DOHH2 (cell line): ENCODE results near the gene PDE4A.

ENCODE experiments used
- EZH2phosphoT487 ChIP-seq: fragments of 200-600 bp; sonication (generic); IDR thresholded peaks from 2 replicates; pipeline ENCODE4 v1.6.1; 2017; ENCODE audit warnings: borderline replicate concordance, mild to moderate bottlenecking, antibody characterized with exemption, low read length, moderate library complexity, mixed read lengths
- TF ChIP-seq, protein P1 (sequence below): fragments of 200-600 bp; sonication (generic); IDR thresholded peaks from one replicate; pipeline ENCODE4 v1.5.1; 2014; ENCODE audit warnings: antibody characterized with exemption, mild to moderate bottlenecking, low read depth, low read length; ENCODE audit not compliant: poor library complexity, severe bottlenecking

DNA sequence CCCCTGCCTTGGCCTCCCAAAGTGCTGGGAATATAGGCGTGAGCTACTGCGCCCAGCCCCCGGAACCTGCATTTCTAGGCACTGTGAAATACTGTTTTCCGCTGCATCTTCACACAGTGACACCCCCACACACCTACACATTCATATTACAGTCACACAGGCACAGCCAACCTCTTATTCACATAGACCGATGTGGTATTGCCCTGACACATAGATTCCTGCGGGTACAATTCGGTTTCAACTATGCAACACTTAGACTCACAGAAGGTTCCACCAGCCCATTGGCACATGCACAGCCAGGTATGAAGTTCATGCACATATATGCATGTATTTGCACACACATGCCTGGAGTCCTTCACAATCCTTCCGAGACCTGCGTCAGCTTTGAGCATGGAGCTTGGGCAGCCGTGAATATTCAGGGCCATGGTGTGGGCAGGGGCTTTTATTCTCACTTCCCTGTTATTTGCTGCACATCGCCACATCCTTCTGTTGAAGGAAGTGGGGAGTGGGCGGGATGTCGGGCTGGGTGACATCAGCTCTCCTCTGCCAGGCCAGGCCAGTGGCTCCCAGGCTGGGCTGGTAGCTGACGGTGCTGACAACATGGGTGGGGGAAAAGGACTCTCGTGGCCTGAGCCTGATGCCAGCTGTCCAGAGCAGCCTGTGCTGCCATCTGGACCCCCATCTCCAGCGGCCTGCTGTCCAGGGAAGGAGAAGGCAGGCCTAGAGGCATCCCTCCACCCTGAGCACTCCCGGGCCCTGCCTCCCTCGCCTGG, 11.6 kb upstream of the PDE4A start:
- TF ChIP-seq, protein P1, sequence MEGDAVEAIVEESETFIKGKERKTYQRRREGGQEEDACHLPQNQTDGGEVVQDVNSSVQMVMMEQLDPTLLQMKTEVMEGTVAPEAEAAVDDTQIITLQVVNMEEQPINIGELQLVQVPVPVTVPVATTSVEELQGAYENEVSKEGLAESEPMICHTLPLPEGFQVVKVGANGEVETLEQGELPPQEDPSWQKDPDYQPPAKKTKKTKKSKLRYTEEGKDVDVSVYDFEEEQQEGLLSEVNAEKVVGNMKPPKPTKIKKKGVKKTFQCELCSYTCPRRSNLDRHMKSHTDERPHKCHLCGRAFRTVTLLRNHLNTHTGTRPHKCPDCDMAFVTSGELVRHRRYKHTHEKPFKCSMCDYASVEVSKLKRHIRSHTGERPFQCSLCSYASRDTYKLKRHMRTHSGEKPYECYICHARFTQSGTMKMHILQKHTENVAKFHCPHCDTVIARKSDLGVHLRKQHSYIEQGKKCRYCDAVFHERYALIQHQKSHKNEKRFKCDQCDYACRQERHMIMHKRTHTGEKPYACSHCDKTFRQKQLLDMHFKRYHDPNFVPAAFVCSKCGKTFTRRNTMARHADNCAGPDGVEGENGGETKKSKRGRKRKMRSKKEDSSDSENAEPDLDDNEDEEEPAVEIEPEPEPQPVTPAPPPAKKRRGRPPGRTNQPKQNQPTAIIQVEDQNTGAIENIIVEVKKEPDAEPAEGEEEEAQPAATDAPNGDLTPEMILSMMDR, result no peak
- no peak for TF ChIP-seq EZH2phosphoT487
